GM21737 (cell line): ENCODE data around the gene UTF1.

ENCODE experiments used
- ATAC-seq: cut with Tn5 transposase; IDR thresholded peaks from one replicate; pipeline ENCODE4 v1.9.1; 2021; ENCODE audit warnings: mild to moderate bottlenecking, moderate library complexity; ENCODE audit not compliant: unreplicated experiment

Gene UTF1

DNA sequence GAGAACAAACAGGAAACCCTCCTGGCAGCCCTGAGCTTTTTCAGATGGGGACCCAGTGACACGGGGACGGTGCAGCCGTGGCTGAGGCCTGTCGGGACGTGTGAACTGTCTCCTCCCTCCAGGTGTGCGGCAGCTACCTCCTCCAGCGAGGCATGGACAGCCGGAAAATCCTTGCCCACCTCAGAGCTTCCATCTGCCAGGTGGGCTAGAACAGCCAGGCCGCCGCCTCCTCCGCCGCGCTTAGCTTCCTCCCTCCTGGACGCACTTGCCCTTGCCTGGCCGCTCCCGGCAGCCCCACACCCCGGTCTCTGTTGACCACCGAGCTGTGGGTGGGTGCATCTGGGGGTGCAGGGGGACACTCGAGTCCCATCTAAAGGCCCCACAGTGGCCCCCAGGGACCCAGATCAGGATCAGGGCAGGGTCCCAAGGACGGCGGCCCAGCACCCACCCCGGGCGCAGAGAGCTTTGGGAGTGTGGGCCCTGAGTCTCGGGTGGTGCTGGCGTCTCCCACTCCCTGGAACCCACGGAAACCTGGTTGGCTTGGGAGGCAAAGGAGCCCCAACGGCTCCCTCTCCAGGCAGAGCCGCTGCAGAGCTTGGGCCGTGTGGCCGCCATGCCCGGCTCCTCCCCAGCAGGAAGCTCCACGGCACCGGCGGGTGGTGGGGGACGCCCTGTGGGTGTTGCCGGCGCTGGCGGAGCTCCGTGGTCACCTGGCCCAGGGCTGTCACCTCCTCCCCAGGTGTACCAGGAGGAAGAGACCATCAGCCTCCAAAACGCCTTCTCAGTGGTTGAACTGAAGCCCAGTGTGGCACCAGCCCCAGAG is 32.9 kb upstream of the UTF1 start:
- ATAC-seq: no peak

DNA sequence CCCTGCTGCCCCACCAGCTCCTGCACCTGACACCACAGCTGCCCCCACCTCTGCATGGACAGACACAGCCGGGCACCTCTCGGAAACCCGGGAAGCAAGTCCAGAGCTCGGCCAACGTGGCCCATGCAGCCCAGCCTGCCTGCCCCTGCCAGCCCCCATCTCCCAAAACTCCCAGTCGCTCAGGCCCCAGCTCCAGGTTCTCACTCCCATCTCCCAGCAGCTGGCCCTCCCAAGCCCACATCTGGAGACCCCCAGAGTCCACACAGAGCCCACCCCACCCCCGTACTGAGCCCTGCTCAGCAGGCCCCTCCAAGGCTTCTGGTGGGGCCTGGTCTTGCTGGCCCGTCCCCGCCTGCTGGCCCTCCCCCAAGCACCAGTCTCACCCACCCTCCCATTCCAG is 32.2 kb upstream of the UTF1 start:
- ATAC-seq: no peak

- no peak for ATAC-seq
These were observed 31.8 kb upstream of the UTF1 start for GRCh38 chr10:133198206-133198605.

- ATAC-seq: no peak
These were observed 31.2 kb upstream of the UTF1 start for GRCh38 chr10:133198621-133199487.

GRCh38 chr10:133199488-133199885 is 30.5 kb upstream of the UTF1 start:
- no peak for ATAC-seq

GRCh38 chr10:133199992-133200611 is 29.9 kb upstream of the UTF1 start:
- no peak for ATAC-seq

GRCh38 chr10:133200621-133201031 is 29.4 kb upstream of the UTF1 start:
- ATAC-seq: no peak

DNA sequence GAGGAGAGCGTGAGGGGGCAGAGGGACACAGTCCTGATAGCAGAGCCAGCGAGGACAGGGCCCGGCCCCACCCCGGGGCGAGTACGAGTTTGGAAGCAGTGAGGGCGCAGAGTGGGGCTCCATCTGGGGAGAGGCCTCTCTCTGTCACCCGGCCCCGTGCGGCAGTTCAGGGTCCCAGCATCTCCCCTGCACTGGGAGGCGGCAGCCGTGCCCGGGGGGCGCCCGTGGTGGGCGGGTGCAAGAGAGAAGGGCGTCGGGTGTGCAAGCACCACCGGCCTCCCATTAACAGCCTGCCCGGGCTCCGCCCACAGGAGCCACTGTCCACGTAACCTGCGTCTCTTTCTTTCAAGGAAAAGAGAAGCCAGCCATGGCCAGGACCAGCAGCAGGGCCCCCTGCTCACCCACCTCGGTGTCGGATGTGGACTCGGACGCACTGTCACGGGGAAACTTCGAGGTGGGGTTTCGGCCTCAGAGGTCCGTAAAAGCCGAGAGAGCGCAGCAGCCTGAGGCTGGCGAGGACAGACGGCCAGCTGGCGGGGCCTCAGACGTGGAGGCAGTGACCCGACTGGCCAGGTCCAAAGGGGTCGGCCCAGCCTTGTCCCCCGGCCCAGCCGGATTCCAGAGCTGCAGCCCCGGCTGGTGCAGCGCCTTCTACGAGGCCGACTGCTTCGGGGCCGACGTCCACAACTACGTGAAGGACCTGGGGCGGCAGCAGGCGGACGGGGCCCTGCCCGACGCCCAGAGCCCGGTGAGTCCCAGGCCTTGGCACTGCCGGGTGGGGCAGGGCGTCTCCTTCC is 28.7 kb upstream of the UTF1 start:
- no peak for ATAC-seq

GRCh38 chr10:133201948-133202725 is 27.9 kb upstream of the UTF1 start:
- ATAC-seq: no peak

- ATAC-seq: no peak
These were observed 27.0 kb upstream of the UTF1 start for GRCh38 chr10:133202778-133203651.

- no peak for ATAC-seq
These were observed 26.3 kb upstream of the UTF1 start for GRCh38 chr10:133203652-133204195.

DNA sequence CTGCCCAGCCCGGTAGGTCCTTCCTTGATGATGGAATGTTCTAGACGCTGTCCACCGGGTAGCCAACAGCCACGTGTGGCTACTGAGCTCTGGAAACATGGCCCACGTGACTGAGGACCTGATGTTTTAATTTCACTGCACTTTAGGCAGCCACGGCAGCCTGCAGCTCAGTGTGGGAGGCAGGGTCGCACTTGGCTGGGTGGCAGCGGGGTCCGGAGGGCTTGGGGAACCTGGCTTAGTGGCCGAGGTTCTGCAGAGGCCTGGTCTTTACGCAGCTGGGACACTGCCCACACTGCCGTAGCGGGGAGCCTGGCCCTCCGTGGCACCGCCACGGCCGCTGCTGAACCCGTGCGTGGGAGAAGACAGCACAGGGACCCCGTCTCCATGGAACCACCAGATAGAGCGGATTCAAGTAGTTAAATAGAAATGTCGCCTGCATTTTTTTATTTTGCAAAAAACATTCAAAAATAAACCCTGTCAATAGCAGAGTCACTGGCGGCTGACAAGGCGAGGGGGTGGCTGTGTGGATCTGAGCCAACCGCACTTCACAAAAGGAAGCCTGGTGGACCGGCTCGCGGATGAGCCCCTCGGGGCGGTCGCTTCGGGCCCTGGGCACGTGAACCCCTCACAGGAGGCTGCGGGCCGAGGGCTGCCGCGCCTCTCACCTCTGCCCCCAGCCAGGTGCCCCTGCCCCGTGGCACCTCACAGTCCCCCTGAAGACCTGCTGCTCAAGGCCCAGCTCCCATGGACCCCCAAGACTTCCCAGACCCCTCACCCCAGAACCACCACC is 25.6 kb upstream of the UTF1 start:
- no peak for ATAC-seq

GRCh38 chr10:133205146-133205545 is 24.9 kb upstream of the UTF1 start:
- no peak for ATAC-seq

- no peak for ATAC-seq
These were observed 23.5 kb upstream of the UTF1 start for GRCh38 chr10:133206356-133207040.

GRCh38 chr10:133207041-133207600 is 22.9 kb upstream of the UTF1 start:
- no peak for ATAC-seq

- ATAC-seq: no peak
These were observed 22.4 kb upstream of the UTF1 start for GRCh38 chr10:133207627-133208026.

- ATAC-seq: no peak
These were observed 21.6 kb upstream of the UTF1 start for GRCh38 chr10:133208466-133208865.
